Epidermal melanocyte (primary cell): ENCODE data around the gene SLC22A16.
"Not testable (repeated sequence)": the region's sequence is repeated elsewhere in the genome, so short reads cannot be mapped to it uniquely, and the experiment has no call there.

ENCODE experiments used
- DNase-seq: peaks from one replicate; pipeline ENCODE4 v3.0.0; 2011; ENCODE audit warnings: low spot score; ENCODE audit not compliant: insufficient read length

The SLC22A16 gene

GRCh38 chr6:110491299-110491643 is 14.9 kb upstream of the SLC22A16 start:
- DNase-seq, result no peak

- no peak for DNase-seq
Observed at GRCh38 chr6:110490110-110490509, 13.7 kb upstream of the SLC22A16 start.

- no peak for DNase-seq
Observed at GRCh38 chr6:110488606-110489190, 12.3 kb upstream of the SLC22A16 start.

GRCh38 chr6:110487968-110488381 is 11.6 kb upstream of the SLC22A16 start:
- DNase-seq, result not testable (repeated sequence)

GRCh38 chr6:110486756-110487155 is 10.3 kb upstream of the SLC22A16 start:
- no peak for DNase-seq

GRCh38 chr6:110485491-110485890 is 9.1 kb upstream of the SLC22A16 start:
- DNase-seq, result no peak

- DNase-seq, result no peak
Observed at GRCh38 chr6:110484321-110484720, 7.9 kb upstream of the SLC22A16 start.

- DNase-seq, result no peak
Observed at GRCh38 chr6:110482774-110483400, 6.5 kb upstream of the SLC22A16 start.

- DNase-seq, result no peak
Observed at GRCh38 chr6:110481081-110481480, 4.7 kb upstream of the SLC22A16 start.

- DNase-seq, result no peak
Observed at GRCh38 chr6:110475066-110475653, 1.3 kb downstream of the SLC22A16 start.

- no peak for DNase-seq
Observed at GRCh38 chr6:110474500-110474899, 1.9 kb downstream of the SLC22A16 start.

- DNase-seq, result no peak
Observed at GRCh38 chr6:110472739-110473138, 3.7 kb downstream of the SLC22A16 start.

GRCh38 chr6:110471726-110472365 is 4.6 kb downstream of the SLC22A16 start:
- DNase-seq, result no peak

GRCh38 chr6:110468731-110469130 is 7.7 kb downstream of the SLC22A16 start:
- DNase-seq, result no peak

GRCh38 chr6:110467566-110468140 is 8.8 kb downstream of the SLC22A16 start:
- DNase-seq, result no peak

- no peak for DNase-seq
Observed at GRCh38 chr6:110462884-110463481, 13.4 kb downstream of the SLC22A16 start.

- DNase-seq, result no peak
Observed at GRCh38 chr6:110461376-110461775, 15.0 kb downstream of the SLC22A16 start.

GRCh38 chr6:110459137-110459536 is 17.3 kb downstream of the SLC22A16 start:
- no peak for DNase-seq

GRCh38 chr6:110458476-110458875 is 17.9 kb downstream of the SLC22A16 start:
- DNase-seq, result no peak

GRCh38 chr6:110457567-110458175 is 18.7 kb downstream of the SLC22A16 start:
- DNase-seq, result not testable (repeated sequence)

- DNase-seq, result no peak
Observed at GRCh38 chr6:110456694-110457093, 19.7 kb downstream of the SLC22A16 start.
